Measurements from ENCODE around the gene SLC6A19. TPM values are rescaled to one million over a fixed set of nuclear protein-coding genes. Genes with fewer than 3 reads are reported as not detected.
A peak's percentile ranks its signal among the peaks of the same experiment; 100 is the strongest.
"Not testable (repeated sequence)": the region's sequence is repeated elsewhere in the genome, so short reads cannot be mapped to it uniquely, and the experiment has no call there.

The SLC6A19 gene
- polyA plus RNA-seq, 1 donor from 2014 or later: not detected

DNA sequence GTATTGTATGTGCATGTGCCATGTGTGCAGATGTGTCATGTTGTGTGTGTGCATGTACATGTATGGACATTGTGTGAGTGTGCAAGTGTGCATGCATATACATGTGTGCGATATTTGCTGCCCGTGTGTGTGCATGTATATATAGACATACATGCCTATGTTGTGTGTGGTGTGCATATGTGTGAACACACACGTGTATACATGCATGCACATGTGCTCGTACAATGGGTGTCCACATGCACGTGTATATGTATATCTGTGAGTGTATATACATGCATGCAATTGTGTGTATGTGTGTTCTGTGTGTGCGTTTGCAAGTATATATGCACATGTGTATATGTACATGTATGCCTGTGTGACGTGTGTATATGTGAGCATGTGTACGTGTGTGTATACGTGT is 20.8 kb downstream of the SLC6A19 start:
- no peaks in the 10 kb centered on the region for H3K9me3 Mint-ChIP-seq
- no peak overlapping the region for H3K4me3 Mint-ChIP-seq
- H3K27ac Mint-ChIP-seq: no peak overlapping the region
- no peaks in the 10 kb centered on the region for H3K36me3 Mint-ChIP-seq
- H3K27me3 Mint-ChIP-seq: peaks cover 4% of the 10 kb centered on the region
- no peaks in the 10 kb centered on the region for H3K4me1 Mint-ChIP-seq

DNA sequence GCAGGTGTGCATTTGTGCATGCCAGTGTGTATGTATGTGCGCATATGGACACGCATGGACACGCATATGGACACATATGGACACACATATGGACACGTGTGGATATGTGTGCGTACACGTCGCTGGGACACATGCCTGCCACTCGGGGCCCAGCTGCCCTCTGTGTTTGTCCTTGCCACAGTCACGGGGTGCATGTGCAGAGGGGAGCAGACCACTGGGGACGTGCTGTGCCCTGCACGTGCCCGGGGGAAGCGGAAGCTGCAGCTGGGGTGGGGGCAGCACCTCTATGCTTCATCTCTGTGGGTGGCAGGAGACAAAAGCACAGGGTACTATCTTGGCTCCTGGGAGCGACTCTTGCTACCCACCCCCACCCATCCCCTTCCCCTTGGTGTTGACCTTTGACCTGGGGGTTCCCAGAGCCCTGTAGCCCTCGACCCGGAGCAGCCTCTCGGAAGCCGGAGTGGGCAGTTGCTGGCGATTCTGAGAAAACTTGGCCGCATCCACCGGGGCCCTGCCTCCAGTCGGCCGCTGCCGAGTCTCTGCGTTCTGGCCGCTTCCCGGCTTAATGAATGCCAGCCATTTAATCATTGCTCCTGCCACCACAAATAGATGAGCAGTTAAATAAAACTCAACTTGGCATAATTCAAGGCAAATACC is 21.4 kb downstream of the SLC6A19 start:
- H3K27me3 Mint-ChIP-seq: peaks cover 4% of the 10 kb centered on the region
- no peak overlapping the region for H3K27ac Mint-ChIP-seq

DNA sequence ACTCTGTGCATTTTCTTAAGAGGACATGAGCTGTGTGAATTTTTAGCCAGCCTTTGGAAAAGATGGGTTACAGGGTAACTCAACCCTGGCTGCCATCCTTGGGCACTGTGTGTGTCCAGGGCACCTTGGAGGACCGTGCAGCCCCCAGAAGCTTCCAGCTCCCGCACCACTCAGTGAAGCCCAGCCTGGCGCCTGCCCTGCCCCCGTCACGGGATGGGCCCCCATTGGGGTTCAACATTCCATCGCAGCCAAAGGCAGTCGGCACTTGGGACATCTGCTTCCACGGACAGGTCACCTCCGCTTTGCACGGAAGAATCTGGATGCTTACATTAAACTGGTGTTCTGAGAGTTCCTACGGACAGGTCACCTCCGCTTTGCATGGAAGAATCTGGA is 21.9 kb downstream of the SLC6A19 start:
- no peak overlapping the region for H3K27ac Mint-ChIP-seq
- H3K9me3 Mint-ChIP-seq: no peaks in the 10 kb centered on the region
- no peaks in the 10 kb centered on the region for H3K4me1 Mint-ChIP-seq

More for the DNA sequence above, 21.4 kb downstream of the SLC6A19 start:
- Mint-ChIP-seq H3K36me3 (no peaks in the 10 kb centered on the region), H3K9me3 (no peaks in the 10 kb centered on the region), H3K4me1 (no peaks in the 10 kb centered on the region), H3K4me3 (no peak overlapping the region)

DNA sequence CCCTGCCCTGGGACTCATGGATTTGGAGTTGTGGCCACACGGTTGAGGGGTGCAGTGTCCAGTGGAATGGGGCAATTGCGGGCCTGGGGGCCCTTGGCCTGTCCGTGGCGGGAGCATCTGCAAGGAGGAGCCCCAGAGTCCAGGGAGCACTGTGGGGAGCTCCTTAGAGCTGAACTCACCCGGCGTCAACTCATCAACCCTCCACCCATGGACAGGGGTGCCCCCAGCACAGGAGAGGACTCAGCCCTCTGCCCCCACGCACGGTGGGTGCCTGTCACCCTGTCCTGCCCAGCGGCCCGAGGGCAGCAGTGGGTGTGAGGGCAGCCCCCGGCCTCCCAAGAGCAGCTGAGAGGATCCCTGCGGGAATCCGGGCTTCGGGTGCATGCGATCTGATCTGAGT is 23.2 kb downstream of the SLC6A19 start:
- Mint-ChIP-seq H3K36me3 (no peaks in the 10 kb centered on the region), H3K27ac (no peak overlapping the region), H3K4me1 (no peaks in the 10 kb centered on the region), H3K4me3 (no peak overlapping the region), H3K9me3 (no peaks in the 10 kb centered on the region), H3K27me3 (peaks cover 10% of the 10 kb centered on the region)

More for the DNA sequence above, 21.9 kb downstream of the SLC6A19 start:
- peaks cover 3% of the 10 kb centered on the region for H3K27me3 Mint-ChIP-seq
- H3K4me3 Mint-ChIP-seq: no peak overlapping the region
- H3K36me3 Mint-ChIP-seq: no peaks in the 10 kb centered on the region

DNA sequence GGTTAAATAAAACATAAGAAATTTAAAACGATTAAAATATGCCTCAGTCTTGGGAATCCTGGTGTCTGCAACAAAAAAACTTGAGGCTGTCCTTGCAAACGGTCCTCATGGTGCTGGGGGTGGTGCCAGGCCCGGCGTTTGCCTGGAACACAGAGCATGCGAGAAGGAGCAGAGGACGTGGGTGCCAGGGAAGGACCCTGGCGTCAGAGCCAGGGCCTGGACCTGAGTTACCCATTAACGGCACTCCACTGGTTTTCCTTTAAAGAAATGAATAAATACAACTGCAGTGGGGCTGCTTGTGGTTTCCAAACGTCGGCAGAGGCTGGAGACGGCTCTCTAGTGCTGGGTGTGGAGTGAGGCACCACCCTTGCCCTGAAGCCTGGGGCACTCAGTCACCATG is 23.7 kb downstream of the SLC6A19 start, which contains the start of gene SLC6A18:
SLC6A18 (plus strand) TSS at position 301 of the 400 bp plus-strand sequence; CDS start at position 398, 97 bp downstream.
- Mint-ChIP-seq H3K36me3 (no peaks in the 10 kb centered on the region), H3K4me3 (no peak within 1 kb of the TSS), H3K27me3 (peaks cover 9% of the 10 kb centered on the region), H3K4me1 (no peaks in the 10 kb centered on the region), H3K9me3 (no peaks in the 10 kb centered on the region), H3K27ac (no peak within 1 kb of the TSS)

DNA sequence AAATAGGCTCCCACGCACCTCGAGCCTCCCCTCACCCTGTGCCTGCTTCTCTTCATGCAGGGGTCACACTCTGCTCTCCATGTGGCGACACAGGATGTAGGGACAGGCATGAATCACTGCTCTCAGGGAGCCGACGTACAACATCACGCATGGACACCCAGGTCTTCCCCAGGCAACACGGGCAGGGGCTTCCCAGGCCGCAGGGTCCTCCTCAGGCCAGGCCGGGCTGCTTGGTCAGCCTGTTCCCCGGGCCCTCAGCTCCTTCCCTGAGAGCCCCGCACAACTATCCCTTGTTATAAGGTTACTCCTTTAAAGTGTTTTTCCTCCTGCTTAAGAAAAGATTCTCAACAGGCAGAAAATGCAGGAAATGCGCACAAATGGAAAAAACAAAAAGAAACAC is 24.8 kb downstream of the SLC6A19 start:
- H3K4me1 Mint-ChIP-seq: no peaks in the 10 kb centered on the region
- H3K4me3 Mint-ChIP-seq: no peak overlapping the region
- no peaks in the 10 kb centered on the region for H3K36me3 Mint-ChIP-seq
- H3K9me3 Mint-ChIP-seq: no peaks in the 10 kb centered on the region
- peaks cover 9% of the 10 kb centered on the region for H3K27me3 Mint-ChIP-seq
- H3K27ac Mint-ChIP-seq: no peak overlapping the region

DNA sequence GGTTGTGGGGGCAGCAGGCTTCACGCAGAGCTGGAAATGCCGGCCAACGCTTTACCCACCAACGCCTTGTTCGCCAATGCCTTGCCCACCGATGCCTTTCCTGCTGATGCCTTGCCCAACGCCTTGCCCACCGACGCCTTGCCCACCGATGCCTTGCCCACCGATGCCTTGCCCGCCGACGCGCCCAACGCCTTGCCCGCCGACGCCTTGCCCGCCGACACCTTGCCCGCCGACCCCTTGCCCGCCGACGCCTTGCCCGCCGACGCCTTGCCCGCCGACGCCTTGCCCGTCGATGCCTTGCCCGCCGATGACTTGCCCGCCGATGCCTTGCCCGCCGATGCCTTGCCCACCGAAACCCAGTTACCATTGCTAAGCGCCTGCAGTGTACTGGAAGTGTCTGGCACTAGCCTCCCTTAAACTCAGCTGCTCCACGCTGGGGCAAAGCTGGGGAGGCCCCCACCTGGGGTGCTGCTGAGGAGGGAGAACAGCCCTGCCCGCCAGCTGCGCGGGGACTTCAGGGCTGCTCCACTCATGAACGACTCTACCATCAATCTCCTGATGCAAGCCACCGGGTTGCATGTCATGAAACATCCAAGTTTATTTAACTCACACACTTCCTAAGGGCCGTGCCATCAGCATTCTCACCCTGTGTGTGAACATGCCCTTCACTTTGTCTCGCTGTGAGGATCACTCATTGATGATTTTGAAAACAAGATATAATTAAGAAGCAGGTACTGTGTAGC is 25.6 kb downstream of the SLC6A19 start:
- Mint-ChIP-seq H3K9me3 (no peaks in the 10 kb centered on the region), H3K4me3 (no peak overlapping the region), H3K36me3 (no peaks in the 10 kb centered on the region), H3K4me1 (no peaks in the 10 kb centered on the region), H3K27me3 (peaks cover 9% of the 10 kb centered on the region), H3K27ac (no peak overlapping the region)

DNA sequence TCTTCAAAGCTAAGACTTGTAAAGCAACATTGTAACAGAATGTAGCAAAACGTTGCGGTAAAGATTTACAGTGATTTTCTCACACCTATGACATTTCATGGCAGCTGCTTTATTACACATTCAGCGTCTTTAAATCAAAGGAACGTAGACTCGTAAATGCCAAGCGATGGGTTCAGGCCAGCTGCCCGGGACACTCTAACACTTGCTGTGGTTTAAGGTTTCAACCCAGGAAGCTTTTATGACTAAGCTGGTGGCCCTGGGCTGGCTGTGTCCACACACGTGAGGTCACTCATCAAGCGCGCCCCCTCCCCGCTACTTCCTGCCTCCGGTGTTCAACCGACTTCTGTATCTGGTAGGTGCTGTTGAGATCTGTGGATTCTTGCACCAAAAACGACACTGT is 26.3 kb downstream of the SLC6A19 start:
- no peaks in the 10 kb centered on the region for H3K4me1 Mint-ChIP-seq
- H3K36me3 Mint-ChIP-seq: no peaks in the 10 kb centered on the region
- no peak overlapping the region for H3K27ac Mint-ChIP-seq
- H3K4me3 Mint-ChIP-seq: peak overlapping the region in 1 of 4 donors; percentile 18
- no peaks in the 10 kb centered on the region for H3K9me3 Mint-ChIP-seq
- H3K27me3 Mint-ChIP-seq: peaks cover 12% of the 10 kb centered on the region

DNA sequence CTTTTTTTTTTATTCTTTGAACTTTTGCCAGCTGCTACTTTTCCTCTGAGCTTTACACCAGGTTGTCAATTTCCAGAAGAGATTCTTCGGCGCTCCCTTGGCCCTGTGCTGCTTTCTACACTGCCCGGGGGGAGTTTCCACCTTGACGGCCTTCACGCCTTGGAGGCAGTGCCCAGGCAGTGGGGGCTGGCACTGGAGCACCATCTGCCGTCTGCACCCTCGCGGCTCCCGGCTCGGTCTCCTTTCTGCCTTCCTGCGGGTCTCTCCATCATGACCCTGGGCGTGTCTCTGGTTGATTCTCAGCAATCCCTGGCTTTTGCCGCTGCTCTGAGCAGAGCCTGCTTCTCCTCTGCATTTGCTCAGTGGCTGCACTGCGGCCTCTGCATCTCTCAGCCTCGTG is 26.7 kb downstream of the SLC6A19 start:
- Mint-ChIP-seq H3K4me3 (no peak overlapping the region), H3K9me3 (no peaks in the 10 kb centered on the region), H3K4me1 (no peaks in the 10 kb centered on the region), H3K27ac (no peak overlapping the region), H3K27me3 (peaks cover 15% of the 10 kb centered on the region), H3K36me3 (no peaks in the 10 kb centered on the region)

DNA sequence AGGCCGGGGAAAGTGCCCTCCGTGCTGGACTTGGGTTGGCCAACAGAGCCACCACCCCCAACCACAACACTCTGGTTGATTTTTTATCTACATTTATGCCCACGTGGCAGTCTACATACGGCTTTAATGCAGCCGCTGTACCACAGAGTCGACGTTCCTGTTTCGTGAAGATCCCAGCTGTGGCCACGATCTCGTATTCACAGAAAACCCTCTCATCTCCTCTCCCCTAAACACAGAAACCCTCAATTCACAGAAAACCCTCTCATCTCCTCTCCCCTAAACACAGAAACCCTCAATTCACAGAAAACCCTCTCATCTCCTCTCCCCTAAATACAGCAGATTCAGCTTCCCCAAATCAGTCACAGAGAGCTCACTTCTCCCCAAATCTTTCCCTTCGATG is 27.6 kb downstream of the SLC6A19 start:
- H3K27me3 Mint-ChIP-seq: peaks cover 16% of the 10 kb centered on the region
- H3K4me1 Mint-ChIP-seq, H3K4me3 Mint-ChIP-seq, H3K9me3 Mint-ChIP-seq, H3K27ac Mint-ChIP-seq, H3K36me3 Mint-ChIP-seq: not testable (repeated sequence)

DNA sequence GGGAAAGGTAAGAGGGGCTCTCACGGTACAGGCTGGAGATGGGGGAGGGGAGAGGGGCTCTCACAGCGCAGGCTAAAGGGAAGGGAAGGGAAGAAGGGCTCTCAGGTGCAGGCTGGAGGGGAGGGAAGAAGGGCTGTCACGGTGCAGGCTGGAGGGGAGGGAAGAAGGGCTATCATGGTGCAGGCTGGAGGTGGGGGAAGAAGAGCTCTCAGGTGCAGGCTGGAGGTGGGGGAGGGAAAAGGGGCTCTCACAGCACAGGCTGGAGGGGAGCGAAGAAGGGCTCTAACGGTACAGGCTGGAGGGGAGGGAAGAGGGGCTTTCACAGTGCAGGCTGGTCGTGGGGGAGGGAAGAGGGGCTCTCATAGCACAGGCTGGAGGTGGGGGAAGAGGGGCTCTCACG is 28.4 kb downstream of the SLC6A19 start:
- no peak overlapping the region for H3K27ac Mint-ChIP-seq
- peak overlapping the region in 1 of 4 donors; percentile 5 for H3K4me3 Mint-ChIP-seq
- H3K27me3 Mint-ChIP-seq: peaks cover 16% of the 10 kb centered on the region
- H3K9me3 Mint-ChIP-seq: no peaks in the 10 kb centered on the region
- no peaks in the 10 kb centered on the region for H3K36me3 Mint-ChIP-seq
- H3K4me1 Mint-ChIP-seq: no peaks in the 10 kb centered on the region

DNA sequence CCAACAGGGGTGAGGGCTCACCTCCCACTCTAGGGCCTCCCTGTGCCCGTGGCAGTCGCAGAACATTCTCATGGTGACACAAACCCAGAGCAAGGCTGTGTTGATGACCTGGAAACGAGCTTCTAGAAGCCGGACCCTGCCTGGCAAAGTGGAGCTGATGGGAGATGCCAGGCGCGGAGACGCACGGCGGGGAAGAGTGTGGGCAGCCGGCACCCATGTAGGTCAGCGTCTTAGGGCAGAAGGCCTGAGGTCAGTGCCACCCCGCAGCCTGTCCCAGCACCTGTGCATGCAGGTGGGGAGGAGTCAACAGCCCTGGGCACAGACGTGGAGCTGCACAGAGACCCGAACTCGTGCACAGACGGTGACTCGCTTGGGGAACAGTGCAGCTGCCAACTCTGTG is 29.2 kb downstream of the SLC6A19 start:
- peaks cover 16% of the 10 kb centered on the region for H3K27me3 Mint-ChIP-seq
- H3K4me3 Mint-ChIP-seq: no peak overlapping the region
- H3K27ac Mint-ChIP-seq: no peak overlapping the region
- H3K9me3 Mint-ChIP-seq: peaks cover 1 to 2% (median 2%) of the 10 kb centered on the region in 3 donors
- no peaks in the 10 kb centered on the region for H3K4me1 Mint-ChIP-seq
- no peaks in the 10 kb centered on the region for H3K36me3 Mint-ChIP-seq

DNA sequence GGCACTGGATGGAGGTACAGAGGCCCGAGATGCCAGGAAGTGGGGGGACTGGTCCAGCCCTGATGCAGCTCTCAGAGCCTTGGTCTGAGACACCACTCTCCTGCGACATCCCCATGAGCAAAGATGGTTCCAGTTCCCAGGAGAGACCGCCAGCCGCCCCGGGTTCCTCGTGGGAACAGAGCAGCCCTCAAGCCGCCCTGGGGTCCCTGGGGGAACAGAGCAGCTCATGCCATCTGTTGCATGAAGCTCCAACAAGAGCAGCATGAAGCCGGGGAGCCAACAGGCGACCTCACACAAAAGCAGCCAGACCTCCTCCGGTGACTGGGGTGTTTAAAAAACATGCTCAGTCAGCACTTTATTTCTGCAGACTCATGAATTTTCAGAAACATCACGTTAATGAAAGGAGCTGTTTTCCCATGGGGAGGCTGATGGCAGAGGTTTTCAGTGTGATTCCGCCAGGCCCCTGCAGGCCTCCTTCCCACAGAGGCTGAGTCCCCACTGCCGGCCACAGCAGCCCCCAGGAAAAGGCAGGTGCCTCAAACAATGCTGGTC is 30.0 kb downstream of the SLC6A19 start:
- no peak overlapping the region for H3K4me3 Mint-ChIP-seq

DNA sequence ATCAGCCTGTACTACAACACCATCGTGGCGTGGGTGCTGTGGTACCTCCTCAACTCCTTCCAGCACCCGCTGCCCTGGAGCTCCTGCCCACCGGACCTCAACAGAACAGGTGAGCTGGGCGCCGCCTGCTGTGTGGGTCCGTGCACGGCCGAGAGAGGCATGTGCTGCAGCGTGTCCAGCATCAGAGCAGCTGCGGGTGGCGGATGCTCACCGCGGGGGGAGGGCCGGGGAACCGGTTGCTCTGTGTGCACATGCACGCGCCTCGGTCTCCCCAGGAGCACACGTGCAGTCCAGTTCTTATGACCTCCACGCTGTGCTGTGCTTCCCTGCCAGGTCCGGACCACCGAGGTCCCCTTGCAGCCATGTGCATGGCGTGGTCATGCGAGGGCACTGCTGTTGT is 31.4 kb downstream of the SLC6A19 start:
- Mint-ChIP-seq H3K27ac (no peak overlapping the region), H3K9me3 (peaks cover 6 to 13% (median 11%) of the 10 kb centered on the region in 3 donors), H3K27me3 (peaks cover 15% of the 10 kb centered on the region), H3K36me3 (no peaks in the 10 kb centered on the region), H3K4me3 (peak overlapping the region in 1 of 4 donors; percentile 33), H3K4me1 (no peaks in the 10 kb centered on the region)

More for the DNA sequence above, 30.0 kb downstream of the SLC6A19 start:
- peaks cover 6 to 11% (median 8%) of the 10 kb centered on the region in 3 donors for H3K9me3 Mint-ChIP-seq
- H3K27me3 Mint-ChIP-seq: peaks cover 16% of the 10 kb centered on the region
- no peaks in the 10 kb centered on the region for H3K4me1 Mint-ChIP-seq
- no peaks in the 10 kb centered on the region for H3K36me3 Mint-ChIP-seq
- H3K27ac Mint-ChIP-seq: no peak overlapping the region

DNA sequence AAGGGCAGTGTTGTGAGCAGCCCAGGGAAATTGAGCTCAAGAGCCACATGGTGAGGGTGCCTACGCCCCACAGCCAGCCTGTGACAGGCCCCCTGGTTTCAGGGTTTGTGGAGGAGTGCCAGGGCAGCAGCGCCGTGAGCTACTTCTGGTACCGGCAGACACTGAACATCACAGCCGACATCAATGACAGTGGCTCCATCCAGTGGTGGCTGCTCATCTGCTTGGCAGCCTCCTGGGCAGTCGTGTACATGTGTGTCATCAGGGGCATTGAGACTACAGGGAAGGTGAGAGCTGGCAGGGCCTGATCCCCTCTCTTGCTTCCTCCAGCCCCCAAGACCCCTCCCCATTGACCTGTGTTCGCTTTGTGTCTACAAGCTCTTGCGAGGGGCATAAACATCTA is 34.0 kb downstream of the SLC6A19 start:
- Mint-ChIP-seq H3K9me3 (peaks cover 6 to 13% (median 11%) of the 10 kb centered on the region in 3 donors), H3K4me3 (no peak overlapping the region), H3K36me3 (no peaks in the 10 kb centered on the region), H3K27me3 (peaks cover 7% of the 10 kb centered on the region), H3K4me1 (no peaks in the 10 kb centered on the region), H3K27ac (no peak overlapping the region)
